AG04449 (cell line): ENCODE results near the gene DKC1.

Source experiments
- CTCF ChIA-PET: fragments of 350-600 bp; formaldehyde crosslinking; extraction: SDS; loops from one replicate; lab custom pipeline; 2021; ENCODE audit warnings: antibody characterized with exemption; lab: Yijun Ruan, JAX
- POLR2A ChIA-PET: fragments of 400-600, 350-600 bp; formaldehyde crosslinking; extraction: SDS; loops from one replicate; lab custom pipeline; 2020; ENCODE audit warnings: antibody characterized with exemption, inconsistent platforms; lab: Yijun Ruan, JAX
- DNase-seq: peaks from one replicate; pipeline ENCODE4 v3.0.0-alpha.2; 2010; ENCODE audit warnings: low read depth, low spot score
- H3K4me3 ChIP-seq: 2 replicates; pipeline ENCODE4 v1.5.1; 2011; ENCODE audit warnings: low read depth, mild to moderate bottlenecking, control low read depth, low read length
- TF ChIP-seq, protein P1 (sequence below): IDR thresholded peaks from one replicate; pipeline ENCODE4 v1.5.1; 2011; ENCODE audit warnings: mild to moderate bottlenecking, moderate library complexity, low read length, control low read depth, inconsistent platforms; ENCODE audit not compliant: insufficient read depth; ENCODE audit errors: missing control alignments

Gene DKC1

DNA sequence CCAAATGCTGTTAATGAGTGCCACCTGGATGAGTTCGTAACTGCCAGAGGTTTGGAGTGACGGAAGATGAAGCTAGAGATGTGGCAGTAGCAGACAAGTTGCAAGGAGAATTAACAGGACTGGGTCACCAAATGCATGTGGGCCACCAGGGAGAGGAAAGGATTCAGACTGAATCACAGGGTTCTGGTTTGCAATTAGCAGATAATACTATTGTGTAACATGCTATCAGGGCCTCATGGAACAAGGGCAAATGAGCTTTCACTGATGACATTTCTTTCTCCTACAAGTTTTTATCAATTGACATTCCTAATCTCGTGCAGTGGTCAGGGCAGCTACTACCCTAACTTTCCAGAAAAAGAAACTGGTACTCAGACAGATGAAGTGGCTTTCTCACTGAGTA lies 33.2 kb upstream of the DKC1 start:
- no peak for DNase-seq
- TF ChIP-seq, protein P1, sequence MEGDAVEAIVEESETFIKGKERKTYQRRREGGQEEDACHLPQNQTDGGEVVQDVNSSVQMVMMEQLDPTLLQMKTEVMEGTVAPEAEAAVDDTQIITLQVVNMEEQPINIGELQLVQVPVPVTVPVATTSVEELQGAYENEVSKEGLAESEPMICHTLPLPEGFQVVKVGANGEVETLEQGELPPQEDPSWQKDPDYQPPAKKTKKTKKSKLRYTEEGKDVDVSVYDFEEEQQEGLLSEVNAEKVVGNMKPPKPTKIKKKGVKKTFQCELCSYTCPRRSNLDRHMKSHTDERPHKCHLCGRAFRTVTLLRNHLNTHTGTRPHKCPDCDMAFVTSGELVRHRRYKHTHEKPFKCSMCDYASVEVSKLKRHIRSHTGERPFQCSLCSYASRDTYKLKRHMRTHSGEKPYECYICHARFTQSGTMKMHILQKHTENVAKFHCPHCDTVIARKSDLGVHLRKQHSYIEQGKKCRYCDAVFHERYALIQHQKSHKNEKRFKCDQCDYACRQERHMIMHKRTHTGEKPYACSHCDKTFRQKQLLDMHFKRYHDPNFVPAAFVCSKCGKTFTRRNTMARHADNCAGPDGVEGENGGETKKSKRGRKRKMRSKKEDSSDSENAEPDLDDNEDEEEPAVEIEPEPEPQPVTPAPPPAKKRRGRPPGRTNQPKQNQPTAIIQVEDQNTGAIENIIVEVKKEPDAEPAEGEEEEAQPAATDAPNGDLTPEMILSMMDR, result no peak
- H3K4me3 ChIP-seq, result no peak overlapping the region
- POLR2A ChIA-PET, result no interaction called here
- CTCF ChIA-PET, result interaction anchor here (1.3 to 2.3 kb wide), 3 partner anchors 10 to 19 kb away, joined by 3 to 8 read pairs (median 7); no protein-coding TSS in a partner anchor

DNA sequence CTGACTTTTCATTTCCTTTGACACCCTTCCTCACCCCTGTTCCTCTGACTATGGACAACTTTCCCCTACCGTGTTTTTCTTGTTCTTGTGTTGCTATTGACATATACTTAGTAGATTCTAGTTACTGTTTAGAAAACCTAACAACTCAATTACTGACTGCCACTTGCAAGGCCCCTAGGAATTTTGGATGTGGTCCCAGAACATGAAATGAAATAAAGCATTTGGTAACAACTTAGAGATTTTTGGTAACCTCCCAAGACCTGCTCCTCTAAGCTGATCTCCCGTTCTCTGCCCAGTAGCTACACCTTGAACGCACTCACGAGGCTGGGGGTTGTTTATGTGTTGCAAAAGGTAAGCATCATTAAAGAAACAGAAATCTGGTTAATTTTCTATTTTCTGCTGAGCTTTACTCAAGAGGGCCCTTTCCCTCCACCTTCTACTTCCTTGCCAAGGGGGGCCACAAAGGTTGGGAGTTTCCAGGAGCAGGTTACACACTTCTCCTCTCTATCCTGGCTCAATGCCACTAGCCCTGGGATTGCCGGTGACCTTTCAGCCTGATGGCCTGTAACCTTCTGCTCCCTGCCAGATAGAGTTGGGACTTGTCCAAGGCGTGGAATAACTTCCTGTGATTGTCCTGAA lies 32.3 kb upstream of the DKC1 start:
- ChIA-PET CTCF (interaction anchor here (1.3 to 2.3 kb wide), 3 partner anchors 11 to 18 kb away, joined by 3 to 8 read pairs (median 7); no protein-coding TSS in a partner anchor), POLR2A (interaction anchor here (1.0 kb wide), 1 partner anchor 12 kb away, joined by 3 read pairs; no protein-coding TSS in a partner anchor)
- H3K4me3 ChIP-seq, result no peak overlapping the region
- no peak for DNase-seq
- TF ChIP-seq, protein P1, result no peak

DNA sequence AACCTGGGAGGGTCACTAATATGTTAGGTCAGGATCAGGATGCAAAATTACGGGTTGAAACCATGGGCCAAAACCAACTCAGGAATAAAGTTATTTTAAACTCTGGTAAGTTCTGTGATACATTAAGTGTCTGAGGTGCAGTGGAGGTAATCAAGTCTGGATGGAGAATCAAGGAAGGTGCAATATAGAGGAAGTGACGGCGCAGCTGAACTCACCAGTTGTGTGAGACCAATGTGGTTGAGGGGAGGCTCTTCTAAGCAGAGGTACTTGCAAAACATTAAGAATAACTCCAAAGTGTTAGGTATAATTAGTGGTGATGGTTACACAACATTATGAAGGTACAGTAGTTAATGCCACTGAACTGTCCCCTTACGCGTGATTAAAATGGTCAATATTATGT lies 31.5 kb upstream of the DKC1 start:
- no peak for DNase-seq
- TF ChIP-seq, protein P1, result no peak
- no peak overlapping the region for H3K4me3 ChIP-seq
- POLR2A ChIA-PET, result no interaction called here
- CTCF ChIA-PET, result interaction anchor here (2.0 to 2.3 kb wide), 2 partner anchors 14 to 17 kb away, joined by 7 to 8 read pairs; no protein-coding TSS in a partner anchor

DNA sequence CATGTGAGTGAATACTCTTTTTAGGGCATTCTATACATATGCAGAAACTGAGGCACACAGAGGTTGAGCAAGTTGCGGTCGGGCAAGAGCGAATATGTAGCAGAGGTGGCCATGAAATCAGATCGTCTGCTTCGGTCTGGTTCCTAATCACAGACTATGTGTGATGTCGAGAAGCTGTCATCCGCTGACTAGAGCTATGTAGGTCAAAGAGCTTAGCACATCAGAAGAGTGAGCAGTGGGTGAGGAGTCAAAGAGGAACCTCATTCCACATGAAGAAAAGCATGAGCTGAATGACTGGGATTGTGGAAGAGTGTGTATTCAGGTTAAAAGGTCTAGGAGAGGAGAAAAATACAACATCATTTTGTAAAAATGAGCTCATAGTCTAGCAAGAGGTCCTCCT lies 30.8 kb upstream of the DKC1 start:
- H3K4me3 ChIP-seq, result no peak overlapping the region
- no peak for DNase-seq
- TF ChIP-seq, protein P1, result no peak
- ChIA-PET CTCF (interaction anchor here (1.0 to 1.3 kb wide), 2 partner anchors 14 to 17 kb away, joined by 5 read pairs; no protein-coding TSS in a partner anchor), POLR2A (no interaction called here)

DNA sequence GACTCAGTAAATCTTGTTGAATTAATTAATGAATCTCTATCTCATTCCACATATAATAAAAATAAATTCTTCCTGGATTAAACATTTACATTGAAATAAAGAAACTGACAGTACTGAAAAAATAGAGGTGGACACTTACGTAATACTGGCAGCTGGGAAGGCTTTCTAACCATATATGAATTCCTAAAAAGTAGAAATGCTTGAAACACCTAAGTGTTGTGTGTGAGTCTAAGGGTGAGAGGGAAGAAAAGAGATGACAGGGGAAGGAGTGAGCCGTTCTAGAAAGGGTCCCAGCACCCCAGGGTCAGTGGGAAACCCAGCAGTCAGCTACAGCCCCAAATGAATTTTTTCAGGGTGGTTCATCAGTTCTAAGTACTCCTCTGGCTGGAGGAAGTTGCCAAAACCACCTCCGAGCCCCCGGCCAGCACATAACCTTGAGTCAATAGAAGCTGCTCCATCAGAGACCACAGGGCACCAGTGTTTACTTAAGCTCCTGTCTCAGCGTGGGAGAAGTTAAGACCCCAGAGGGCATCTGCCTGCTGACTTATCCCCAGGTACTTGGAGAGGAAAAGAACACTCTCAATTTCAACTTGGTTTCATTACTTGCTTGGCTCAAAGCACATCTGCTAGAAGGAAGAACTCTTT lies 30.1 kb upstream of the DKC1 start:
- TF ChIP-seq, protein P1, result no peak
- ChIA-PET CTCF (interaction anchor here (1.0 to 1.3 kb wide), 2 partner anchors 14 to 17 kb away, joined by 5 read pairs; no protein-coding TSS in a partner anchor), POLR2A (no interaction called here)

DNA sequence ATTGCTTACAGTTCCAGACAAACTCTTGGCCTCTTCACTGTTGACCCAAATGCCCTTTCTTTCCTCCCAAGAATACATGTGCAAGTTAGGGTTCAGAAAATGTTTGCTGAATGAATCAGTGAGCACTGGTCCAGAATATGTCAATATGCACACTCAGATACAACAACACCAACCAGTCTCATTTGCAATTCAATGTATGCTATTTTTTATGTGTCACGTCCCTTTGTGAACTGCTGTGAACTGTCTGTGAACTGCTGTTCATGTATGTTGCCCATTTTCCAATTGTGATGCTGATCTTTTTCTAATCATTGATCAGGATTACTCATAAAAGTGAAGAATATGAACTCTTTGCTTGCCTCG lies 29.6 kb upstream of the DKC1 start:
- DNase-seq, result no peak
- TF ChIP-seq, protein P1, result no peak
- POLR2A ChIA-PET, result no interaction called here
- CTCF ChIA-PET, result interaction anchor here (1.3 kb wide), 1 partner anchor 15 kb away, joined by 5 read pairs; no protein-coding TSS in a partner anchor
- H3K4me3 ChIP-seq, result no peak overlapping the region

More for the DNA sequence above, 30.1 kb upstream of the DKC1 start:
- DNase-seq, result no peak
- no peak overlapping the region for H3K4me3 ChIP-seq
